Neural cell (in vitro differentiated cells): ENCODE data around the gene ZNF764. TPM values are rescaled to one million over a fixed set of nuclear protein-coding genes. Genes with fewer than 3 reads are reported as not detected.

Experiments
- H2AFZ ChIP-seq: fragments of 200-600, 300-800 bp; sonication (generic), shearing (Covaris generic); 2 replicates; pipeline ENCODE4 v1.6.0; 2014; ENCODE audit warnings: low read depth, mild to moderate bottlenecking, antibody characterized with exemption, low read length, moderate library complexity
- H3F3A ChIP-seq: fragments of 200-600 bp; shearing (Covaris generic); 2 replicates; pipeline ENCODE4 v1.6.1; 2016; ENCODE audit warnings: mild to moderate bottlenecking, moderate library complexity, mixed read lengths, antibody characterized with exemption, low read length; ENCODE audit not compliant: insufficient read depth, poor library complexity, severe bottlenecking
- H3K27ac ChIP-seq: fragments of 200-600, 300-800 bp; sonication (generic), shearing (Covaris generic); 2 replicates; pipeline ENCODE4 v1.5.1; 2014; ENCODE audit warnings: mild to moderate bottlenecking, low read length, moderate library complexity
- H3K27me3 ChIP-seq: fragments of 300-800, 200-600 bp; sonication (generic), shearing (Covaris generic); 2 replicates; pipeline ENCODE4 v1.6.0; 2014; ENCODE audit warnings: mild to moderate bottlenecking, low read depth, low read length, moderate library complexity; ENCODE audit not compliant: insufficient read depth
- H3K36me3 ChIP-seq: fragments of 300-800, 200-600 bp; sonication (generic), shearing (Covaris generic); 2 replicates; pipeline ENCODE4 v1.5.1; 2014; ENCODE audit warnings: mild to moderate bottlenecking, antibody characterized with exemption, low read length, moderate library complexity; ENCODE audit not compliant: insufficient read depth
- H3K4me2 ChIP-seq: fragments of 300-800, 200-600 bp; sonication (generic), shearing (Covaris generic); 2 replicates; pipeline ENCODE4 v1.6.0; 2014; ENCODE audit warnings: mild to moderate bottlenecking, low read length
- H3K4me3 ChIP-seq: fragments of 300-800, 200-600 bp; sonication (generic), shearing (Covaris generic); 2 replicates; pipeline ENCODE4 v1.5.1; 2014; ENCODE audit warnings: mild to moderate bottlenecking, low read length, moderate library complexity
- H3K79me2 ChIP-seq: fragments of 200-600 bp; shearing (Covaris generic); replicated peaks from 2 replicates; pipeline ENCODE4 v1.6.0; 2014; ENCODE audit warnings: mild to moderate bottlenecking, low read length, moderate library complexity; ENCODE audit not compliant: insufficient read depth
- H3K9ac ChIP-seq: fragments of 300-800, 200-600 bp; sonication (generic), shearing (Covaris generic); 2 replicates; pipeline ENCODE4 v1.6.1; 2016; ENCODE audit warnings: mild to moderate bottlenecking, low read length, mixed read lengths
- H3K9me2 ChIP-seq: fragments of 200-600 bp; shearing (Covaris generic); 2 replicates; pipeline ENCODE4 v1.6.1; 2016; ENCODE audit warnings: mild to moderate bottlenecking, low read length, mixed read lengths; ENCODE audit not compliant: insufficient read depth
- H3K9me3 ChIP-seq: fragments of 200-600, 300-800 bp; sonication (generic), shearing (Covaris generic); 2 replicates; pipeline ENCODE4 v1.6.1; 2016; ENCODE audit warnings: mild to moderate bottlenecking, mixed run types, low read length, moderate library complexity, mixed read lengths
- H4K20me1 ChIP-seq: fragments of 200-600 bp; shearing (Covaris generic); 2 replicates; pipeline ENCODE4 v1.6.1; 2016; ENCODE audit warnings: mild to moderate bottlenecking, mixed run types; ENCODE audit not compliant: insufficient read depth
- CTCF ChIP-seq: fragments of 450-650 bp; IDR thresholded peaks from 2 replicates; pipeline ENCODE4 v1.5.1; 2014; ENCODE audit warnings: antibody characterized with exemption, mild to moderate bottlenecking, moderate library complexity; ENCODE audit not compliant: poor library complexity, severe bottlenecking
- EP300 ChIP-seq: fragments of 450-650 bp; conservative IDR thresholded peaks from 2 replicates; pipeline ENCODE4 v1.6.1; 2014; ENCODE audit warnings: antibody characterized with exemption, mild to moderate bottlenecking, moderate library complexity; ENCODE audit not compliant: poor library complexity, severe bottlenecking
- EZH2 ChIP-seq: fragments of 200-600, 300-800 bp; shearing (Covaris generic), sonication (generic); IDR thresholded peaks from 2 replicates; pipeline ENCODE4 v1.6.1; 2014; ENCODE audit warnings: antibody characterized with exemption, low read length, borderline replicate concordance, mild to moderate bottlenecking; ENCODE audit not compliant: insufficient read depth, poor library complexity, severe bottlenecking
- MXI1 ChIP-seq: fragments of 450-650 bp; conservative IDR thresholded peaks from 2 replicates; pipeline ENCODE4 v1.6.1; 2014; ENCODE audit warnings: antibody characterized with exemption, mild to moderate bottlenecking; ENCODE audit not compliant: poor library complexity, severe bottlenecking
- POLR2AphosphoS5 ChIP-seq: IDR thresholded peaks from 2 replicates; pipeline ENCODE4 v1.6.1; 2012
- RAD21 ChIP-seq: fragments of 450-650 bp; conservative IDR thresholded peaks from 2 replicates; pipeline ENCODE4 v1.6.1; 2014; ENCODE audit warnings: antibody characterized with exemption, mild to moderate bottlenecking, moderate library complexity
- REST ChIP-seq: IDR thresholded peaks from 2 replicates; pipeline ENCODE4 v1.6.1; 2012; ENCODE audit warnings: borderline replicate concordance
- SMC3 ChIP-seq: fragments of 450-650 bp; conservative IDR thresholded peaks from 2 replicates; pipeline ENCODE4 v1.6.1; 2014; ENCODE audit warnings: antibody characterized with exemption, mild to moderate bottlenecking, moderate library complexity; ENCODE audit not compliant: poor library complexity
- TAF1 ChIP-seq: IDR thresholded peaks from 2 replicates; pipeline ENCODE4 v1.6.1; 2012; ENCODE audit warnings: low read depth
- polyA plus RNA-seq: library from polyadenylated mRNA; depleted of rRNA; stranded (reverse); fragments of >200 nt; gene quantifications from 2 replicates; pipeline ENCODE4 v1.2.3, GENCODE V29; 2014

ZNF764 gene
- polyA plus RNA-seq, 1 donor from 2014 or later: 10.5 TPM

- Histone ChIP-seq H3K4me3 (peak overlapping the region; percentile 53), H3K9me3 (no peaks in the 10 kb centered on the region), H3K36me3 (no peaks in the 10 kb centered on the region), H3K9me2 (no peaks in the 10 kb centered on the region), H3F3A (peaks cover 7% of the 10 kb centered on the region), H2AFZ (no peak overlapping the region), H3K79me2 (no peaks in the 10 kb centered on the region), H3K9ac (peak overlapping the region; percentile 41), H3K27ac (peak overlapping the region; percentile 76), H3K4me2 (peak overlapping the region; percentile 2), H4K20me1 (no peaks in the 10 kb centered on the region), H3K27me3 (no peaks in the 10 kb centered on the region)
- TF ChIP-seq REST (no peak), MXI1 (no peak)
Measured at GRCh38 chr16:30567160-30567990, 9.2 kb upstream of the ZNF764 start.

GRCh38 chr16:30566531-30566930, 8.4 kb upstream of the ZNF764 start:
- H3K36me3 ChIP-seq: no peaks in the 10 kb centered on the region
- H3F3A ChIP-seq: peaks cover 4% of the 10 kb centered on the region

More at GRCh38 chr16:30566531-30566930, 8.4 kb upstream of the ZNF764 start:
- H3K9ac ChIP-seq: no peak overlapping the region
- no peaks in the 10 kb centered on the region for H3K9me3 ChIP-seq
- no peaks in the 10 kb centered on the region for H4K20me1 ChIP-seq
- no peak overlapping the region for H3K27ac ChIP-seq
- no peak overlapping the region for H3K4me2 ChIP-seq
- no peak overlapping the region for H3K4me3 ChIP-seq
- H3K27me3 ChIP-seq: no peaks in the 10 kb centered on the region
- H2AFZ ChIP-seq: no peak overlapping the region
- TF ChIP-seq POLR2AphosphoS5 (no peak), SMC3 (no peak), CTCF (no peak), TAF1 (no peak), EP300 (no peak), REST (no peak), MXI1 (no peak), RAD21 (no peak), EZH2 (no peak)
- no peaks in the 10 kb centered on the region for H3K79me2 ChIP-seq
- no peaks in the 10 kb centered on the region for H3K9me2 ChIP-seq
